ENCODE data around the gene INPP4A. TPM values are rescaled to one million over a fixed set of nuclear protein-coding genes. Genes with fewer than 3 reads are reported as not detected.

The INPP4A gene
- polyA plus RNA-seq, 1 donor from 2014 or later: 51.4 TPM

- Histone ChIP-seq H3K27me3 (ENCODE audit: insufficient read depth, low read depth, low read length) (no peaks in the 10 kb centered on the region), H3K36me3 (ENCODE audit: insufficient read depth, low read length) (peaks cover 4% of the 10 kb centered on the region), H3K4me3 (ENCODE audit: low read length) (no peak overlapping the region), H4K20me1 (ENCODE audit: insufficient read depth) (no peaks in the 10 kb centered on the region), H2AFZ (ENCODE audit: low read depth, low read length) (no peak overlapping the region), H3F3A (ENCODE audit: insufficient read depth, low read length, poor library complexity, severe bottlenecking) (no peaks in the 10 kb centered on the region), H3K9ac (ENCODE audit: low read length) (no peak overlapping the region), H3K4me2 (ENCODE audit: low read length) (no peak overlapping the region), H3K9me2 (ENCODE audit: insufficient read depth, low read length) (no peaks in the 10 kb centered on the region), H3K79me2 (replicated peaks; ENCODE audit: insufficient read depth, low read length) (no peaks in the 10 kb centered on the region), H3K9me3 (ENCODE audit: low read length) (no peaks in the 10 kb centered on the region), H3K27ac (ENCODE audit: low read length) (no peak overlapping the region)
- no peak for TF ChIP-seq TAF1 (IDR thresholded peaks at IDR 0.05; ENCODE audit: low read depth)
- TF ChIP-seq EZH2 (IDR thresholded peaks at IDR 0.05; ENCODE audit: borderline replicate concordance, insufficient read depth, low read length, poor library complexity, severe bottlenecking): no peak
- no peak for TF ChIP-seq RAD21 (conservative IDR thresholded peaks at IDR 0.05)
- no peak for TF ChIP-seq EP300 (conservative IDR thresholded peaks at IDR 0.05; ENCODE audit: poor library complexity, severe bottlenecking)
- TF ChIP-seq REST (IDR thresholded peaks at IDR 0.05; ENCODE audit: borderline replicate concordance): no peak
- TF ChIP-seq POLR2AphosphoS5 (IDR thresholded peaks at IDR 0.05): no peak
- no peak for TF ChIP-seq MXI1 (conservative IDR thresholded peaks at IDR 0.05; ENCODE audit: poor library complexity, severe bottlenecking)
- no peak for TF ChIP-seq SMC3 (conservative IDR thresholded peaks at IDR 0.05; ENCODE audit: poor library complexity)
- no peak for TF ChIP-seq CTCF (IDR thresholded peaks at IDR 0.05; ENCODE audit: poor library complexity, severe bottlenecking)
Measured at GRCh38 chr2:98564541-98565132, 120.0 kb downstream of the INPP4A start.

GRCh38 chr2:98565286-98565860 lies 120.7 kb downstream of the INPP4A start:
- H3K4me3 ChIP-seq (ENCODE audit: low read length): no peak overlapping the region
- H3K9ac ChIP-seq (ENCODE audit: low read length): no peak overlapping the region
- no peaks in the 10 kb centered on the region for H3F3A ChIP-seq (ENCODE audit: insufficient read depth, low read length, poor library complexity, severe bottlenecking)
- H2AFZ ChIP-seq (ENCODE audit: low read depth, low read length): no peak overlapping the region
- no peaks in the 10 kb centered on the region for H3K9me3 ChIP-seq (ENCODE audit: low read length)
- no peak for TF ChIP-seq REST (IDR thresholded peaks at IDR 0.05; ENCODE audit: borderline replicate concordance)
- TF ChIP-seq SMC3 (conservative IDR thresholded peaks at IDR 0.05; ENCODE audit: poor library complexity): no peak
- no peak for TF ChIP-seq TAF1 (IDR thresholded peaks at IDR 0.05; ENCODE audit: low read depth)
- no peak for TF ChIP-seq EZH2 (IDR thresholded peaks at IDR 0.05; ENCODE audit: borderline replicate concordance, insufficient read depth, low read length, poor library complexity, severe bottlenecking)
- no peak for TF ChIP-seq MXI1 (conservative IDR thresholded peaks at IDR 0.05; ENCODE audit: poor library complexity, severe bottlenecking)
- TF ChIP-seq EP300 (conservative IDR thresholded peaks at IDR 0.05; ENCODE audit: poor library complexity, severe bottlenecking): no peak
- TF ChIP-seq CTCF (IDR thresholded peaks at IDR 0.05; ENCODE audit: poor library complexity, severe bottlenecking): no peak
- TF ChIP-seq RAD21 (conservative IDR thresholded peaks at IDR 0.05): no peak
- TF ChIP-seq POLR2AphosphoS5 (IDR thresholded peaks at IDR 0.05): no peak
- no peak overlapping the region for H3K27ac ChIP-seq (ENCODE audit: low read length)
- H3K4me2 ChIP-seq (ENCODE audit: low read length): no peak overlapping the region
- H3K79me2 ChIP-seq (replicated peaks; ENCODE audit: insufficient read depth, low read length): no peaks in the 10 kb centered on the region
- H3K36me3 ChIP-seq (ENCODE audit: insufficient read depth, low read length): peaks cover 4% of the 10 kb centered on the region
- H3K27me3 ChIP-seq (ENCODE audit: insufficient read depth, low read depth, low read length): no peaks in the 10 kb centered on the region
- H3K9me2 ChIP-seq (ENCODE audit: insufficient read depth, low read length): no peaks in the 10 kb centered on the region
- H4K20me1 ChIP-seq (ENCODE audit: insufficient read depth): no peaks in the 10 kb centered on the region
